Measurements from ENCODE around the gene FOXR1. TPM values are rescaled to one million over a fixed set of nuclear protein-coding genes. Genes with fewer than 3 reads are reported as not detected.

The FOXR1 gene
- total and polyA plus RNA-seq, 2 donors (not counting 1 experiment from before 2014, with no cell fraction given), result not detected

GRCh38 chr11:118996926-118997626 lies 25.5 kb downstream of the FOXR1 start:
- H3K27ac Mint-ChIP-seq, result peak overlapping the region; percentile 94
- no peaks in the 10 kb centered on the region for H4K20me1 ChIP-seq (ENCODE audit: control insufficient read depth, insufficient read depth, low read length, poor library complexity, severe bottlenecking)
- H3K9ac ChIP-seq (ENCODE audit: low read length), result peak overlapping the region; percentile 88
- H3K4me1 ChIP-seq (ENCODE audit: control insufficient read depth in 2 of 2, insufficient read depth in 2 of 2, low read length in 2 of 2), result peaks cover 17 to 22% of the 10 kb centered on the region in 2 donors
- peak overlapping the region; percentile 99 for H3K4me3 Mint-ChIP-seq
- peaks cover 35% of the 10 kb centered on the region for H3K4me1 Mint-ChIP-seq
- peaks cover 39% of the 10 kb centered on the region for H3K79me2 ChIP-seq (ENCODE audit: control insufficient read depth, insufficient read depth, low read length)
- H3K27ac ChIP-seq (ENCODE audit: low read length in 2 of 2), result peak overlapping the region; percentile 52 to 77
- ChIA-PET POLR2A (interaction anchor here (1.0 to 1.2 kb wide), 7 partner anchors 16 to 1852 kb away, joined by 3 to 14 read pairs (median 5); partner anchors contain the start of genes CBL, RPS25 and TRAPPC4), CTCF (interaction anchor here (1.0 to 2.3 kb wide), 3 partner anchors 21 to 263 kb away, joined by 3 to 8 read pairs (median 3); partner anchors contain the start of genes RPS25 and TRAPPC4)
- 8% methylated on average over 22 of the region's 22 CpGs for WGBS (ENCODE audit: insufficient coverage)
- H3K27me3 Mint-ChIP-seq, result no peaks in the 10 kb centered on the region
- H3K9me3 ChIP-seq (ENCODE audit: control extremely low read depth in 1 of 3, control insufficient read depth in 2 of 3, insufficient read depth in 1 of 3, low read length in 2 of 3), result no peaks in the 10 kb centered on the region
- DNase-seq (peak; percentile 64), ATAC-seq (ENCODE audit: low read depth) (peak; percentile 3)
- H3K9me3 Mint-ChIP-seq (ENCODE audit: insufficient read depth), result no peaks in the 10 kb centered on the region
- peak overlapping the region; percentile 90 for H3K4me2 ChIP-seq (replicated peaks; ENCODE audit: low read depth, low read length, poor library complexity, severe bottlenecking)
- peak overlapping the region; percentile 76 to 90 (median 82) for H3K4me3 ChIP-seq (ENCODE audit: control extremely low read depth in 1 of 5, extremely low read depth in 1 of 5, insufficient read depth in 1 of 5, low read depth in 2 of 5, low read length in 4 of 5)
- H2AFZ ChIP-seq (ENCODE audit: insufficient read depth, low read depth, low read length, poor library complexity, severe bottlenecking), result peak overlapping the region; percentile 90
- intact Hi-C loops (cut with micrococcal nuclease), result loop anchor here (5.0 kb wide), 1 partner anchor 425 kb away; the partner anchor contains the start of gene ARCN1
- H3K36me3 ChIP-seq (replicated peaks in 1 of 2; ENCODE audit: control extremely low read depth in 1 of 2, control insufficient read depth in 1 of 2, extremely low read depth in 1 of 2, insufficient read depth in 2 of 2, low read length in 1 of 2), result peaks cover 3 to 14% of the 10 kb centered on the region in 2 experiments
- TF ChIP-seq EZH2 (IDR thresholded peaks at IDR 0.05; ENCODE audit: borderline replicate concordance, insufficient read depth, low read depth, low read length, poor library complexity, severe bottlenecking) (no peak), CTCF (IDR thresholded peaks at IDR 0.05) (peak; percentile 55)
- no peaks in the 10 kb centered on the region for H3K27me3 ChIP-seq (replicated peaks in 1 of 4; ENCODE audit: control extremely low read depth in 1 of 4, control insufficient read depth in 3 of 4, insufficient read depth in 4 of 4, low read length in 3 of 4)

All from B cell (primary cell).